ENCODE data around the gene ANO4.

Gene ANO4

GRCh38 chr12:100808777-100809176, 14.2 kb downstream of the ANO4 start:
- no peak for DNase-seq

- no peak for DNase-seq
These were observed 25.7 kb downstream of the ANO4 start for GRCh38 chr12:100820314-100820713.

GRCh38 chr12:100823963-100824362, 29.4 kb downstream of the ANO4 start:
- DNase-seq, result no peak

- no peak for DNase-seq
These were observed 29.9 kb downstream of the ANO4 start for GRCh38 chr12:100824476-100824875.

GRCh38 chr12:100826323-100826722, 31.7 kb downstream of the ANO4 start:
- peak in 2 of 14 donors; percentile 1 to 3 for DNase-seq

- DNase-seq, result no peak
These were observed 33.4 kb downstream of the ANO4 start for GRCh38 chr12:100827901-100828520.

- no peak for DNase-seq
These were observed 35.6 kb downstream of the ANO4 start for GRCh38 chr12:100830003-100830795.

- DNase-seq, result no peak
These were observed 38.7 kb downstream of the ANO4 start for GRCh38 chr12:100833282-100833681.

GRCh38 chr12:100840748-100841147, 46.2 kb downstream of the ANO4 start:
- no peak for DNase-seq

- DNase-seq, result no peak
These were observed 47.6 kb downstream of the ANO4 start for GRCh38 chr12:100842156-100842555.

GRCh38 chr12:100843061-100843460, 48.5 kb downstream of the ANO4 start:
- DNase-seq, result no peak

GRCh38 chr12:100845095-100845494, 50.5 kb downstream of the ANO4 start:
- DNase-seq, result no peak

- DNase-seq, result no peak
These were observed 57.1 kb downstream of the ANO4 start for GRCh38 chr12:100851637-100852036.

- DNase-seq, result no peak
These were observed 62.8 kb downstream of the ANO4 start for GRCh38 chr12:100857418-100857817.

- no peak for DNase-seq
These were observed 63.4 kb downstream of the ANO4 start for GRCh38 chr12:100857971-100858370.

- no peak for DNase-seq
These were observed 64.1 kb downstream of the ANO4 start for GRCh38 chr12:100858656-100859055.

GRCh38 chr12:100859063-100859627, 64.6 kb downstream of the ANO4 start:
- DNase-seq, result no peak

- DNase-seq, result no peak
These were observed 66.0 kb downstream of the ANO4 start for GRCh38 chr12:100860611-100861010.

GRCh38 chr12:100862676-100863075, 68.1 kb downstream of the ANO4 start:
- no peak for DNase-seq

- DNase-seq, result no peak
These were observed 69.8 kb downstream of the ANO4 start for GRCh38 chr12:100864366-100864765.

- no peak for DNase-seq
These were observed 73.2 kb downstream of the ANO4 start for GRCh38 chr12:100867639-100868393.

- DNase-seq, result no peak
These were observed 73.9 kb downstream of the ANO4 start for GRCh38 chr12:100868487-100868886.

GRCh38 chr12:100871195-100871734, 76.7 kb downstream of the ANO4 start:
- DNase-seq, result peak in 1 of 14 donors; percentile 1

Data from C1 segment of cervical spinal cord (tissue), 14 donors.